IPS-18c (cell line): Measurements from ENCODE around the gene KLHL29.

Experiments used
- H3K4me3 ChIP-seq: 2 replicates; pipeline ENCODE4 v1.7.0; 2013; ENCODE audit warnings: low read depth, mild to moderate bottlenecking, low read length, moderate library complexity; ENCODE audit not compliant: insufficient read depth
- H3K9me3 ChIP-seq: one replicate; pipeline ENCODE4 v1.6.1; 2013; ENCODE audit warnings: mild to moderate bottlenecking, low read length, moderate library complexity; ENCODE audit not compliant: control insufficient read depth, insufficient read depth

Gene KLHL29

GRCh38 chr2:23361152-23361551 lies 23.8 kb upstream of the KLHL29 start:
- H3K4me3 ChIP-seq: no peak overlapping the region
- no peaks in the 10 kb centered on the region for H3K9me3 ChIP-seq

DNA sequence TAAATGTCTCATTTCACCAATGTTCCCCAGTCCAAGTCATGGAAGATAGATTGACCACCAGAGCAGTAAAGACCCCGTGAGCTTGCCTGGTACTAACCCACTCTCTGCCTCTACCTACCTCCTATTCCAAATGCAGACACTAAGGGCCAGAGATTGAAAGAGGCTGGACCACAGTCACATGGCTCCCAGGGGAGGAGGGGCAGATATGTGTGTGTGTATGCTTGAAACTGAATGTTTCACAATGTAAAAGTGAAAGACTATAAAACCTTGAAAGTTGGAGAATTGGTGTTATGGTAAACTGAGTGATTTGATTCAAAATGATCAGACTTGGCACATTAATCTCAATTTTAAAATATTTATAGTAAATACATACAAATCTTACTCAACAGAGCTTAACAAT lies 21.7 kb upstream of the KLHL29 start:
- no peaks in the 10 kb centered on the region for H3K9me3 ChIP-seq
- H3K4me3 ChIP-seq: no peak overlapping the region

- H3K9me3 ChIP-seq: no peaks in the 10 kb centered on the region
Measured at GRCh38 chr2:23363831-23364230, 21.1 kb upstream of the KLHL29 start.

GRCh38 chr2:23366720-23367119 lies 18.3 kb upstream of the KLHL29 start:
- Histone ChIP-seq H3K4me3 (no peak overlapping the region), H3K9me3 (no peaks in the 10 kb centered on the region)

More at GRCh38 chr2:23363831-23364230, 21.1 kb upstream of the KLHL29 start:
- no peak overlapping the region for H3K4me3 ChIP-seq

DNA sequence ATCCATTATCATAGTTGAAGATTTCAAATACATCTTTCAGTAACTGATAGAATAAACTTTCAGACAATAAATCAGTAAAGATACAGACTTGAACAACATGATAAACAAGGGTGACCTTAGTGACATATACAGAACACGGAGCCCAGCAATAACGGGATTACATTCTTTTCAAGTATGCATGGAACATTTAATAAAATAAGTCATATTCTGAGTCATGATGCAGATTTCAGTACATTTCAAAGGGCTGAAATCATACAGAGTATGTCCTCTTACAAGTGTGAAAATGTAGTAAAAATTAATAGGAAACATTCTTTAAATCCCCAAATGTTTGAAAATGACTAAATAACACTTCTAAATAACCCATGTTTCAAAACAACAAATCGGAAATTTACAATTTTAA lies 17.2 kb upstream of the KLHL29 start:
- no peak overlapping the region for H3K4me3 ChIP-seq
- H3K9me3 ChIP-seq: no peaks in the 10 kb centered on the region

GRCh38 chr2:23373666-23374065 lies 11.3 kb upstream of the KLHL29 start:
- no peak overlapping the region for H3K4me3 ChIP-seq
- no peaks in the 10 kb centered on the region for H3K9me3 ChIP-seq

GRCh38 chr2:23375448-23375847 lies 9.5 kb upstream of the KLHL29 start:
- no peak overlapping the region for H3K4me3 ChIP-seq
- peaks cover 2% of the 10 kb centered on the region for H3K9me3 ChIP-seq

DNA sequence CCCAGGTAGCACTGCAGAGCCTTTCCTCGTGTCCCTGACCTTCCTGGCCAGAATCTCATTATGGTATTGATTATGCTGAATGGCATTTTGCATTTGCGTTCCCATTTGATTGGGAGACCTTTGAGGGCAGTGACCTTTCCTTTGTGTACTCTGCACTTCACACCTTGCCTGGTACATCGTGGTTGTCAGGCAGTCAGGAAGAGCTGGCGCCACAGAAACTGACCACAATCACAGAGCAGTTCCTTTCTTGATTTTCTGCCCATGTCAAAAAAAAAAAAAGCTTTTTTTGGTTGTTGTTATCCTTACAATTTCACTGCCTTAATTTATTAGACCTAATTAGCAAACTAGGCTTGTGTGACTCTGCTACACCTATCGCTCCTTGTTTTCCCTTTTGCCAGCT lies 8.9 kb upstream of the KLHL29 start:
- H3K9me3 ChIP-seq: peaks cover 2% of the 10 kb centered on the region
- no peak overlapping the region for H3K4me3 ChIP-seq

GRCh38 chr2:23376972-23377371 lies 8.0 kb upstream of the KLHL29 start:
- peaks cover 2% of the 10 kb centered on the region for H3K9me3 ChIP-seq

DNA sequence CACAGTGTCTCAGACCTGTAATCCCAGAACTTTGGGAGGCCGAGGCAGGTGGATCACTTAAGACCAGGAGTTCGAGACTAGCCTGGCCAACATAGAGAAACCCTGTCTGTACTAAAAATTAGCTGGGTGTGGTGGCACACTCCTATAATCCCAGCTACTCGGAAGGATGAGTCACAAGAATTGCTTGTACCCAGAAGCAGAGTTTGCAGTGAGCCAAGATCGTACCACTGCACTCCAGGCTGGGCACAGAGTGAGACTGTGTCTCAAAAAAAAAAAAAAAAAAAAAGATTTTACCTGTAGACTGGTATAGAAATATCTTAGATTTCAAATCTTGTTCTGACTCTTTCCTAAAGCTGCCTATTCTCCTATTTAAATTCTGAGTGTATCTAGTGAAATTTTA lies 7.2 kb upstream of the KLHL29 start:
- Histone ChIP-seq H3K9me3 (peaks cover 2% of the 10 kb centered on the region), H3K4me3 (no peak overlapping the region)

More at GRCh38 chr2:23376972-23377371, 8.0 kb upstream of the KLHL29 start:
- no peak overlapping the region for H3K4me3 ChIP-seq

DNA sequence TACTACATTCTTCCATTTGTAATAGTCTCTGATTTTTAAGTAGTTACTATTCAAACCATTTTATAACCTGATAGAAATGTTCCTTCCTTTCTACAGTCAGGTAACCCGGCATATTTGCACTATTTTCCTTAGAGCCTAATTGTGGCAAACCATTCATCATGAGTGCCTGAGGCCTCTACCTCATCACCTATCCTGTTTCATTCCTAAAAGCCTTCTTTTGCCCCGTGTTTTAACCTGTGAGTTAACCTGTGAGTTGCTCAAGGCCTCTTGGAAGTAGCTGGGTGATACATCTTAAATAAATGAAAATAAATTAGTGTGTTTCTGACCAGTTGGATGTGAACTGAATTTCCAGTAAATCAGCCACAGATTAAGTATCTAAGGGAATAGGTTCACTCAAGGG lies 6.5 kb upstream of the KLHL29 start:
- Histone ChIP-seq H3K9me3 (peaks cover 2% of the 10 kb centered on the region), H3K4me3 (no peak overlapping the region)

GRCh38 chr2:23379220-23379695 lies 5.7 kb upstream of the KLHL29 start:
- no peak overlapping the region for H3K4me3 ChIP-seq
- peaks cover 2% of the 10 kb centered on the region for H3K9me3 ChIP-seq

GRCh38 chr2:23380562-23381065 lies 4.4 kb upstream of the KLHL29 start:
- Histone ChIP-seq H3K9me3 (peaks cover 2% of the 10 kb centered on the region), H3K4me3 (no peak overlapping the region)

- H3K4me3 ChIP-seq: no peak overlapping the region
Measured at GRCh38 chr2:23381084-23381483, 3.9 kb upstream of the KLHL29 start.

DNA sequence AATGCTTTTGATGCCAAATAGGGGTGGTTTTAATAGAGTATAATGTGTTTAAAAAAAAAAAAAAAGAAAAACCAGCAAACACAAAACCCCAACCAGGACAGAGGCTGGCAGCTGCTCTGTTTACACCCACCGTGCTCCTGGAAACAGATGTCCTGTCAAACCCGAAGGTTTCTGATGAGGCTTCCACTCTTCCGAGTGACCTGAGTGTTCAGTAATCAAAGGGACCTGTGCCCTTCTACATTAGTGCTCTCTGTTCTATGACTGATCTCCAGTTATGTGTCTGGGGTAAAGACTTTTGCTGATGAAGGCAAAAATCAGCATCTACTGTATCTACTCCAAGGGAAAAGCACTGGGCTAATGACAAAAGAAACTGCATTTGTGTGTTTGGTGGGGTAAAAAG lies 3.5 kb upstream of the KLHL29 start:
- Histone ChIP-seq H3K9me3 (peaks cover 2% of the 10 kb centered on the region), H3K4me3 (no peak overlapping the region)

More at GRCh38 chr2:23381084-23381483, 3.9 kb upstream of the KLHL29 start:
- peaks cover 2% of the 10 kb centered on the region for H3K9me3 ChIP-seq

DNA sequence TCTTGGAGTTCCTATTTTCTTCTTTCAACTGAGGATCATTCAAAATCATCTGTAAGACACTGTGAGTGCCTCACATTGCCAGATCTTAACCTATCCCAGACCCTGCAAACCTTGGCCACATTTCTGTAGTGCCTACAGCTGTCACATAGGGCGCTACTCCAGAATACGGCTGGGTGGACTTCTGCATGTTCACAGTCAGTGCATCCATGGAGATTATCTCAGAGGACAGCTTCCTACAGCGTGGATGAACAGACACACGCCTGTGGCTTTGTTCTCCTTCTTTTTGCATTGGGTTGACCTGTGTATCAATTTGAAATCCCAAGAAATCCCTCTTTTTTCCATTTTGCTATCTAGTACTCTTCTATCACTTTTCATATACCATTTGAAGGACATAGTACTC lies 1.9 kb upstream of the KLHL29 start:
- Histone ChIP-seq H3K4me3 (no peak overlapping the region), H3K9me3 (peaks cover 2% of the 10 kb centered on the region)

DNA sequence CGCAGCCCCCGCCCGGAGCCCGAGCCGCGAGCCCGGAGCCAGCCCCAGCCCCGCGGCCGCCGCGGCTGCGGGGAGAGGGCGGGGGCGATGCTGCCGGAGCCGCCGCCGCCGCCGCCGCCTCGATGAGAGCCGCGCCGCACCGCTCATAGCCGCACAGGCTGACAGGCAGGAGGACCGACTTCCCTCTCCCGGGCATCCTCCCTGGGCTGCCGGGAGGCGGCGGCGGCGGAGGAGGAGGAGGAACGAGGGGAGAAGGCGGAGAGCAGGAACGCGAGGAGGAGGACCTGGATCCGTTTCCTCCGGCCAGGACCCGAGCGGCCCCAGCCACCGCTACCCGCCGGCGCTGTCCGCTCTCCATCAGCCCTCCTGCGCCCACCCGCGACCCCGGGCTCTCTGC lies 370 bp downstream of the KLHL29 start:
- H3K9me3 ChIP-seq: no peaks in the 10 kb centered on the region
- H3K4me3 ChIP-seq: peak overlapping the region; percentile 64

GRCh38 chr2:23385748-23386338 lies 864 bp downstream of the KLHL29 start:
- no peaks in the 10 kb centered on the region for H3K9me3 ChIP-seq
- H3K4me3 ChIP-seq: peak overlapping the region; percentile 64
